Stimulated activated CD8-positive, alpha-beta memory T cell treated with anti-CD3 and anti-CD28 coated beads, Interleukin-4, amount 100 ng/mL, for 1 hour (primary cell): ENCODE results near the gene DOCK1.

ENCODE experiments used
- DNase-seq, 2 donors: peaks; one replicate each; pipeline ENCODE4 v3.0.0-alpha.2; 2020; ENCODE audit warnings: low read depth in 2 of 2, low spot score in 1 of 2

DOCK1 gene

DNA sequence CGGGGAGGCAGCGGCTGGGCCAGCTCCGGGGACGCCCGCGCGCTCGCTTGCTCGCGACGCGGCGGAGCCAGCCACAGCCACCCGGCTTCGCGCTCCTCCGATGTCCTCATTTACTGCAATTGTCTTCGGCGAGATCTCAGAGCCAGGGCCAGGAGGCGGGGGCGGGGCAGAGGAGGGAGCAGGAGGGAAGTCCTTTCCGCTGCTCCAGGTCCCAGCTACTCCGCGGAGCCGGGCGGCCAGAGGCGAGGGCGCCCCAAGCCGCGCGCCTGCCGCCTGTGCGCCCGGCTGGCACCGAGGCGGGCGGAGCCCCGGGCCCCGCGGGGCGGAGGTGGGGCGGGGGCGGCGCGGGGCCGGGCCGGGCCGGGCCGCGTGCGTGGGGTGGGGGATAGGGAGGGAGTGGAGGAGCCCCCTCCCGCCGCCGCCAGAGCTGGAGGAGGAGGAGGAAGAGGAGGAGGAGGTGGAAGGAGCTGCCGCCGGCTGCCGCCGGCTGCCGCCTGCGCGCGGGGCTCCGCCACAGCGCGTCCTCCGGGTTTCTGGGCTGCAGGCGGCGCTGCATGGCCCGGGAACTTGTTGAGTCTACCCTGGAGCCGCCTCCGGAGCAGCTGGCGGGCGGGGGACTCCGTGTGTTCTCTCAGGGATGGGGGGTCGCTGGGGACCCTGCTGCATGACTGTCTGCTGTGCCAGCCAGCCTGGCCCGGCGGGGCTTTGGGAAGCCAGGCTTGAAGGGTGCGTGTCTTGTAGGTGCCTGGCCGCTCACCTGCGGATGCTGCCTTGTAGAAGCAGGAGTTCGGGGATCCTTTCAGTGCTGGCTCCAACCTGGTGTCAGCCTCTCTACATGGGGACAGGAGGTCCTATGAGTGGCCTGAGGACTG lies 291.3 kb downstream of the DOCK1 start, which contains the start of gene INSYN2A:
Gene INSYN2A, minus strand, starts transcription at position 310 of the 872 bp plus-strand sequence. CDS start 20,196 bp downstream, outside the sequence.
- no peak for DNase-seq

DNA sequence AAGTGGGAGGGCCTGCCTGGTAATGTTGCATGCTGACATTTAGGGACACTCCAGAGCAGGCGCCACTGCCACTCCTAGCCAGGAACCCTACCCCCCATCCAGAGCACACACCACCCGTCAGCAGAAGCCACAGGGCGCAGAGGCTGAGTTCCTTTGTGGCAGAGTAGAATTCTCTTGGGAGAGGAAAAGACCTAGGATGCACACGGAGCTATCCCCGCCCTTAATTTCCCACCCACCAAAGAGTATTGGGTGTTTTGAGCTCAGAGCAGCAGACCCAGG lies 291.9 kb downstream of the DOCK1 start:
- DNase-seq: no peak

GRCh38 chr10:127198307-127198706 lies 293.1 kb downstream of the DOCK1 start:
- DNase-seq: no peak

- no peak for DNase-seq
Measured at GRCh38 chr10:127198721-127199120, 293.5 kb downstream of the DOCK1 start.

- DNase-seq: no peak
Measured at GRCh38 chr10:127200646-127201045, 295.4 kb downstream of the DOCK1 start.

DNA sequence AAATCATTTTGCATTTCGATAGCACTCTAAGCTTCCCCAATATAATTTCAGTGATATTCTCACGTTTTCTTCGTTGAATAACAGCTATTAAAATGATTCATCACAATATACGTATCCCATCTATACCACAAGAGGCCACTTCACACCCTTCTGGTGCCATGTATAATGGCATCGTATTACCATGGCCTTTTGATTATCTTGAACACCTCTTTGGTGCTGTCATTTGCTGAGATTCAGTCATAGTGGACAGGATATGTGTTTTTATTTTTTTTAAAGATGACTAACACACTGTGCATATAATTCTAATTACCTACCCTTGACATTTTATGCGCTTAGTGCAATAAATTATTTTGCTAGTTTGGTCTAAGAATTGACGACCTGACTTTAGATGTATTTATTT lies 297.8 kb downstream of the DOCK1 start:
- no peak for DNase-seq

GRCh38 chr10:127207081-127207480 lies 301.9 kb downstream of the DOCK1 start:
- DNase-seq: no peak

DNA sequence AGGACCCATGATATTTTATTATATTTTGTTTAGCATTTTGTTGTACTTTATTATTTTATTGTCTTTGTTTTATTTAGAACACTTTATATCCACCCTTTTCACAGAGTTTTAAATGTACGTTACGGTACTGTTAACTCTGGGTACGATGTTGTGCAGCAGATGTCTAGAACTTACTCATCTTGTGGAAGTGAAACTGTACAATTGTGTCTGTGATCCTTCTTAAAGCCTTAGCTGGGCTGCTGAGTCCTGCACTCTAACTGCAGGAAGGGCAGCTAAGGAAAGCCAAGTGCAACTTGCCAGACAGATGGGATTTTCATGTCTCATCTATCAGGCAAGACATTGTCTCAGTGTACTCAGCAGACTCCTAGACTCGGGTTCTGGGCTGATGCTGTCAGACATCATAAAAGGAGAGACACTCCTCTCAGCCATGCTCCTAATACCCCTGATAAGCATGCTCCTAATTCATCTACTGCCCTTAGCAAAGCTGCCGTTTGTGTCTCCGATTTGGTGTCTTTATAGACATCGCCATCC lies 305.8 kb downstream of the DOCK1 start:
- DNase-seq: no peak

DNA sequence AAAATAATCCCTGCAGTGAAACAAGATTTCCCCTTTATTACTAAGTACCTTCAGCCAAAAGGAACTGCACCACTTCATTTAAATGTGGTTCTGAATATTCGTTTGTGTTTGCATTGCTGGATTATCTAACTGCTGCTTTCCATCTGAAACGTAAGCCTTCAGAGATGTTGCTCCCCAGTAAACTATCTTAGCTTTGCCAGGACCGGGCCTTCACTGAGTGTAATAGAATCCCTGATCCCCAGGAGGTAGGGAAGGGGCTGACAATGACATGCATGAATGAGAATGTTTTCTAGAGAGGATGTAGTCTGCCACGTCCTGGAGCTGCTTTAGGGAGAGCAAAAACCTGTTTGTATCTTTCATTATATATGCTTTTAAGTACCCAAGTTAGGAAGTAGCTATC lies 310.6 kb downstream of the DOCK1 start:
- no peak for DNase-seq

DNA sequence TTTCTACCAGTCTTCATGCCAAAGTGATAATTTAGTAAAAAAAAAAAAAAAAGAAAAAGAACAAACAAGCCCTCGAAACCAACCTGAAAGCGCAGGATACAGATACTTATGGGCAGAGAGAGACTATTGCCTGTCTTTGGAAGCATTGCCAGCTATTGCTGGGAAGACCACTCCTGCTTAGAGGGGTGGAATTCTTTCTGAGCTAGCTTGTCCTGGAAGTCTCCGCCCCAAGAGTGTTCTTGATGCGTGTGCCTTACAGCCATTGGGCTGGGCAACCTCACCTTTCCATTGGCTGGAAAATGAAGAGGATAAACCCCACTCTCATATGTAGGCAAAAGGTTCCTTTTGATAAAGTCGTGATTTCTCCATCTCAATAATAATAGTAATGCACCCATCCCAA lies 311.0 kb downstream of the DOCK1 start:
- no peak for DNase-seq

GRCh38 chr10:127216786-127217185 lies 311.6 kb downstream of the DOCK1 start:
- DNase-seq: no peak

DNA sequence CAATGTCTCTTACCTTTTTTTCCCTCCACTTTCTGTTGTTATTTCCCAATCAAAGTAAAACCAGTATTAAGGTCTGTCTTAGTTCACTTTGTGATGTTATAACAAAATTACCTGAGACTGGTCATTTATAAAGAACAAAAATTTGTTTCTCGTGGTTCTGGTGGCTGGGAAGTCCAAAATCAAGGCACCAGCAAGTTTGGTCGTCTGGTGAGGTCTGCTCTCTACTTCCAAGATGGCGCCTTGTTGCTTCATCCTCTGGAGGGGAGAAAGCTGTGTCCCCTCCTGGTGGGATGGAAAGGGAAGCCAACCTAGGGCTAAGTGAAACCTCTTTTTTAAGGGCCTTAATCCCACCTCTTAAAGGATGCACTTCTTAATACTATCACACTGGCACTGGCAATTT lies 313.4 kb downstream of the DOCK1 start:
- DNase-seq: no peak

- no peak for DNase-seq
Measured at GRCh38 chr10:127221281-127221680, 316.1 kb downstream of the DOCK1 start.

DNA sequence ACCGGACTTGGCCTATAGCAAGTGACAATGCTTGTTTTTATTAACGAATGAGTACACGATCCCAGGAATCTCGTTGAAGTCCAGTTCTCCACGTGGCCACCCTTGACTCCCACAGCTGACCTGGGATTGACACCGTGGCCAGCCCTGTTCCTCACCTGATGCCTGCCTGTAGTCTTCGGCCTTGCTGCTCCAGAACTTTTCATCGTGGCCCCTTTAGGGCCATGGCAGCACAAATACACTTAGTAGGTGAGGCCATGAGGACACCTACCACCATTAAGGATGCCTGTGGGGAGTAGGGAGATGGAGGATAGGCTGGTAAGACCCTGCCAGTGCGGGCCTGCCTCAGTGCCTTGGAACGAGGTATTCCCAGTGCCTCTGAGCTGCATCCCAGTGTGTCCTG lies 321.8 kb downstream of the DOCK1 start:
- DNase-seq: no peak

DNA sequence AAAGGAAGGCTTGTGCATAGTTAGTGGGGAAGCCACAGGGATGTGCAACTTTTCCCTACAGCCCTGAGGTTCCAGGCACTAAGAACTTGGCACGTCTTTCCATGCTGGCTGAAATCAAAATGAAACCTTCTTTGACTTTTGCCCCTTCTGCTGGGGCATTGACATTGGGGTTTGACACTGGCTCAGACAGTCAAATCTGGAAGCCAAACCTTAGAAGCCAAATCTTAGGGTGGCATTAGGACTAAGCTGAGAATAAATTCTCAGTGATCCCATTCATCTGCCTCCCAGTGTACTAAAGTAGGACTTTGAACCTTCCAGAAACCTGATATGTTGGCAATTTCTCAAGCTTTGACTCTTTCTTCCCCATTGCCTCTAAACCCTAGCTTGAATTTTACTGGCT lies 322.4 kb downstream of the DOCK1 start:
- DNase-seq: no peak

- DNase-seq: no peak
Measured at GRCh38 chr10:127228195-127228787, 323.1 kb downstream of the DOCK1 start.

GRCh38 chr10:127234306-127234800 lies 329.1 kb downstream of the DOCK1 start:
- no peak for DNase-seq

GRCh38 chr10:127236266-127236665 lies 331.0 kb downstream of the DOCK1 start:
- no peak for DNase-seq

- no peak for DNase-seq
Measured at GRCh38 chr10:127242914-127243313, 337.7 kb downstream of the DOCK1 start.

GRCh38 chr10:127243490-127244272 lies 338.5 kb downstream of the DOCK1 start:
- peak in 1 of 2 donors; percentile 4 for DNase-seq

DNA sequence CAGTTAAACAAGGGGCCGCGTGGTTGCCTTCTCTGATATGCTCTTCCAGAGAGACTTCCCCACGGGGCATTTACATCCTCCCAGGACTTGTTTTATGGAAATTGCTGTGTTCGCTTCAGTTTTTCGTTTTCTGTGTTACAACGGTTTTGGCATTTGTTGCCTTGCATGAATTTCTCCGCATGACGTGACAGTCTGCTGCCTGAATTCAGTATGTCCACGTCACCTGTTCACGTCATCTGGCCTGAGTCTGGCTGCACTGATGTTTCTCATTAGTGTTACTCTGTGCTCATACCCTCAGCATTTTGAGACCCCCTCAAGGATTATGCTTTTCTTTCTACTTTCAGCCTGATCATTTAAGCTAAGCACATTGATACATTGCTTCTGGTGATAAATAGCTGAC lies 340.2 kb downstream of the DOCK1 start:
- no peak for DNase-seq

- no peak for DNase-seq
Measured at GRCh38 chr10:127250031-127250430, 344.8 kb downstream of the DOCK1 start.
